CD4-positive, alpha-beta T cell (primary cell): ENCODE data around the gene WNK2. TPM values are rescaled to one million over a fixed set of nuclear protein-coding genes. Genes with fewer than 3 reads are reported as not detected.

Experiments
- ATAC-seq: fragments of 200-7000 bp; cut with Tn5 transposase; one replicate; pipeline ENCODE4 v1.10.0; 2022; ENCODE audit warnings: mild to moderate bottlenecking; ENCODE audit not compliant: poor library complexity
- CTCF ChIA-PET: fragments of 350-600 bp; sonication (Branson Sonifier 250); formaldehyde crosslinking; loops from one replicate; lab custom pipeline; 2021; ENCODE audit warnings: antibody characterized with exemption, inconsistent platforms; lab: Charles Lee
- POLR2A ChIA-PET: fragments of 350-600 bp; sonication (Branson Sonifier 250); formaldehyde crosslinking; loops from one replicate; lab custom pipeline; 2021; ENCODE audit warnings: antibody characterized with exemption, inconsistent platforms; lab: Charles Lee
- DNase-seq, 14 experiments: peaks; one replicate each; pipeline ENCODE4 v3.0.0-alpha.2; 2013 to 2020; ENCODE audit warnings: mixed read lengths in 2 of 14
- H3K27ac ChIP-seq, 2 donors: one replicate each; pipeline versions ENCODE4 v1.5.1 to v1.7.0; 2013; ENCODE audit warnings: low read length in 2 of 2, low read depth in 1 of 2, mild to moderate bottlenecking in 1 of 2
- H3K27me3 ChIP-seq, 2 experiments: 1 replicate in 1 of 2; 2 replicates in 1 of 2; pipeline versions ENCODE4 v1.6.1 to v1.7.0; 2013; ENCODE audit warnings: low read length in 2 of 2, control low read depth in 1 of 2, mild to moderate bottlenecking in 1 of 2, moderate library complexity in 1 of 2; ENCODE audit not compliant: insufficient read depth in 2 of 2, control insufficient read depth in 1 of 2
- H3K36me3 ChIP-seq: one replicate; pipeline ENCODE4 v1.6.1; 2013; ENCODE audit warnings: low read length, control low read depth; ENCODE audit not compliant: insufficient read depth
- H3K4me1 ChIP-seq: one replicate; pipeline ENCODE4 v1.6.1; 2013; ENCODE audit warnings: low read length, control low read depth; ENCODE audit not compliant: insufficient read depth
- H3K4me3 ChIP-seq: one replicate; pipeline ENCODE4 v1.5.1; 2013; ENCODE audit warnings: mild to moderate bottlenecking, low read length, moderate library complexity
- H3K9me3 ChIP-seq, 2 experiments: 1 replicate in 1 of 2; 2 replicates in 1 of 2; pipeline versions ENCODE4 v1.6.1 to v1.7.0; 2013; ENCODE audit warnings: low read length in 2 of 2, mild to moderate bottlenecking in 2 of 2, control low read depth in 1 of 2, moderate library complexity in 1 of 2; ENCODE audit not compliant: control insufficient read depth in 1 of 2, insufficient read depth in 1 of 2
- H3K27ac Mint-ChIP-seq: one replicate; pipeline ENCODE4 v1.8.0; 2020; ENCODE audit warnings: mixed read lengths
- H3K27me3 Mint-ChIP-seq: one replicate; pipeline ENCODE4 v1.8.0; 2021; ENCODE audit warnings: mixed read lengths
- H3K36me3 Mint-ChIP-seq: one replicate; pipeline ENCODE4 v1.8.0; 2021; ENCODE audit warnings: low read depth, mixed read lengths
- H3K4me1 Mint-ChIP-seq: one replicate; pipeline ENCODE4 v1.8.0; 2021; ENCODE audit warnings: low read depth, mixed read lengths
- H3K4me3 Mint-ChIP-seq: one replicate; pipeline ENCODE4 v1.8.0; 2020; ENCODE audit warnings: mild to moderate bottlenecking, mixed read lengths
- H3K9me3 Mint-ChIP-seq: one replicate; pipeline ENCODE4 v1.8.0; 2020; ENCODE audit warnings: mixed read lengths
- CTCF ChIP-seq: fragments of 200-600 bp; IDR thresholded peaks from one replicate; pipeline ENCODE4 v1.8.0; 2022; ENCODE audit warnings: antibody characterized with exemption, mild to moderate bottlenecking
- intact Hi-C, 2 experiments: fragments of 100-400 bp; cut with DNase I in 1 of 2; cut with micrococcal nuclease in 1 of 2; formaldehyde crosslinking; loops; one replicate each; pipeline versions ENCODE4 v1.15.1 to v1.9.0; 2023 to 2025; cut with DNase I, micrococcal nuclease
- total RNA-seq, 174 experiments: library from RNA in 2 of 174; stranded (reverse) in 2 of 174; gene quantifications; one replicate each; pipeline ENCODE4 v1.2.3 and lab custom pipeline; 2021 to 2026

Gene WNK2
- total RNA-seq, 2 experiments from 2014 or later = 0.19 to 0.22 TPM

GRCh38 chr9:93220627-93221026, 36.7 kb downstream of the WNK2 start:
- POLR2A ChIA-PET = no interaction called here
- DNase-seq = no peak
- no peak overlapping the region for H3K27ac Mint-ChIP-seq
- H3K27me3 ChIP-seq = no peaks in the 10 kb centered on the region
- H3K4me1 Mint-ChIP-seq = no peaks in the 10 kb centered on the region
- TF ChIP-seq CTCF = no peak
- peaks cover 7 to 14% of the 10 kb centered on the region in 2 experiments for H3K9me3 ChIP-seq
- CTCF ChIA-PET = no interaction called here
- no peaks in the 10 kb centered on the region for H3K36me3 Mint-ChIP-seq
- no peaks in the 10 kb centered on the region for H3K36me3 ChIP-seq
- intact Hi-C loops = no loop called here
- no peak overlapping the region for H3K27ac ChIP-seq
- ATAC-seq = no peak
- no peaks in the 10 kb centered on the region for H3K4me1 ChIP-seq
- peaks cover 2% of the 10 kb centered on the region for H3K9me3 Mint-ChIP-seq
- no peaks in the 10 kb centered on the region for H3K27me3 Mint-ChIP-seq
- no peak overlapping the region for H3K4me3 ChIP-seq
- no peak overlapping the region for H3K4me3 Mint-ChIP-seq

- Mint-ChIP-seq H3K27me3 (no peaks in the 10 kb centered on the region), H3K27ac (no peak overlapping the region), H3K4me3 (no peak overlapping the region), H3K36me3 (no peaks in the 10 kb centered on the region), H3K4me1 (no peaks in the 10 kb centered on the region), H3K9me3 (no peaks in the 10 kb centered on the region)
- Histone ChIP-seq H3K9me3 (peaks cover 3 to 12% of the 10 kb centered on the region in 2 experiments), H3K4me3 (no peak overlapping the region), H3K27ac (no peak overlapping the region), H3K36me3 (no peaks in the 10 kb centered on the region), H3K27me3 (no peaks in the 10 kb centered on the region), H3K4me1 (no peaks in the 10 kb centered on the region)
- TF ChIP-seq CTCF = no peak
- ATAC-seq = no peak
- ChIA-PET CTCF (interaction anchor here (0.8 kb wide), 1 partner anchor 22 kb away, joined by 3 read pairs; no protein-coding TSS in a partner anchor), POLR2A (no interaction called here)
- intact Hi-C loops = no loop called here
- no peak for DNase-seq
These were observed 37.1 kb downstream of the WNK2 start for GRCh38 chr9:93221044-93221443.

DNA sequence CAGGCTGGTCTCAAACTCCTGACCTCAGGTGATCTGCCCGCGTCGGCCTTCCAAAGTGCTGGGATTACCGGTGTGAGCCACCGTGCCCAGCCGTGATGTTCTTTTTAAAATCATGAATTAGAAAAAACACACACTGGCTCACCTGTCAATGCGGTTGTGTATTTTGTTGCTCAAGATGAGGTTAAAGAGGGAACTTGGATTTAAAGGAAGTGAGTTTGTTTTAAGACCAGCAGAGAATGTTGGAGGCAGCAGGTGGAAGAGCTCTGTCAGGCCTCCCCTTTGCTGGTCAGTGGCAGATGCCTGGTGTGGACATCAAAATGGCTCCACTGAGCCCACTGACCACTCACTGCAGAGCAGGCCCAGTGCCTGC, 38.9 kb downstream of the WNK2 start:
- H3K4me1 Mint-ChIP-seq = no peaks in the 10 kb centered on the region
- Histone ChIP-seq H3K27ac (no peak overlapping the region), H3K36me3 (no peaks in the 10 kb centered on the region), H3K4me3 (no peak overlapping the region), H3K27me3 (no peaks in the 10 kb centered on the region), H3K4me1 (no peaks in the 10 kb centered on the region), H3K9me3 (no peaks in the 10 kb centered on the region)
- H3K9me3 Mint-ChIP-seq = no peaks in the 10 kb centered on the region
- no peak overlapping the region for H3K27ac Mint-ChIP-seq
- ChIA-PET CTCF (no interaction called here), POLR2A (no interaction called here)
- intact Hi-C loops = no loop called here
- ATAC-seq (no peak), DNase-seq (no peak)
- H3K36me3 Mint-ChIP-seq = no peaks in the 10 kb centered on the region
- TF ChIP-seq CTCF = no peak
- no peaks in the 10 kb centered on the region for H3K27me3 Mint-ChIP-seq
- H3K4me3 Mint-ChIP-seq = no peak overlapping the region
